GM12878 (cell line): Measurements from ENCODE around the gene LHFPL2. TPM values are rescaled to one million over a fixed set of nuclear protein-coding genes. Genes with fewer than 3 reads are reported as not detected.

Experiments used
- CBX3 ChIP-seq: fragments of 200-600 bp; sonication (generic); IDR thresholded peaks from 2 replicates; pipeline ENCODE4 v1.6.1; 2016; ENCODE audit warnings: low read depth, borderline replicate concordance
- FOXK2 ChIP-seq: fragments of 450-650 bp; IDR thresholded peaks from 2 replicates; pipeline ENCODE4 v1.6.1; 2017; ENCODE audit warnings: mild to moderate bottlenecking, moderate library complexity
- FOXM1 ChIP-seq: IDR thresholded peaks from 2 replicates; pipeline ENCODE4 v1.6.1; 2012; ENCODE audit warnings: low read depth, mild to moderate bottlenecking, inconsistent platforms, low read length, moderate library complexity
- HDAC6 ChIP-seq: fragments of 200-600 bp; sonication (generic); IDR thresholded peaks from one replicate; pipeline ENCODE4 v1.8.0; 2017; ENCODE audit warnings: antibody characterized with exemption; ENCODE audit not compliant: unreplicated experiment
- IKZF1 ChIP-seq: fragments of 450-650 bp; conservative IDR thresholded peaks from 2 replicates; pipeline ENCODE4 v1.6.1; 2017; ENCODE audit warnings: antibody characterized with exemption, mild to moderate bottlenecking
- KLF5 ChIP-seq: fragments of 450-650 bp; IDR thresholded peaks from 2 replicates; pipeline ENCODE4 v1.6.1; 2014; ENCODE audit warnings: mild to moderate bottlenecking; ENCODE audit not compliant: partially characterized antibody
- POU2F2 ChIP-seq: IDR thresholded peaks from 3 replicates; pipeline ENCODE4 v1.6.1; 2011; ENCODE audit warnings: low read depth, mild to moderate bottlenecking, low read length, borderline replicate concordance
- SIX5 ChIP-seq: IDR thresholded peaks from 2 replicates; pipeline ENCODE4 v1.6.1; 2011; ENCODE audit warnings: mild to moderate bottlenecking, low read depth, low read length, moderate library complexity; ENCODE audit not compliant: severe bottlenecking
- SPI1 ChIP-seq: IDR thresholded peaks from 2 replicates; pipeline ENCODE4 v1.6.1; 2011; ENCODE audit warnings: low read depth, mild to moderate bottlenecking, low read length, moderate library complexity, borderline replicate concordance; ENCODE audit not compliant: insufficient read depth
- STAT1 ChIP-seq: fragments of 450-650 bp; conservative IDR thresholded peaks from 2 replicates; pipeline ENCODE4 v1.6.1; 2014; ENCODE audit warnings: antibody characterized with exemption, mild to moderate bottlenecking
- TARDBP ChIP-seq: IDR thresholded peaks from 2 replicates; pipeline ENCODE4 v1.6.1; 2016; ENCODE audit warnings: borderline replicate concordance
- TCF3 ChIP-seq: IDR thresholded peaks from 2 replicates; pipeline ENCODE4 v1.6.1; 2012; ENCODE audit warnings: low read depth, mild to moderate bottlenecking, low read length, borderline replicate concordance; ENCODE audit not compliant: insufficient read depth
- ZBED1 ChIP-seq: IDR thresholded peaks from 2 replicates; pipeline ENCODE4 v1.6.1; 2016; ENCODE audit warnings: borderline replicate concordance
- polyA plus RNA-seq, 11 experiments: library from polyadenylated mRNA; depleted of rRNA in 4 of 11; unstranded in 6 of 11; stranded (reverse) in 5 of 11; fragments of >200 nt; fragmentation: Nextera tagmentation in 4 of 11; fragmentation: Illumina TruSeq in 1 of 11; extraction: Ambion mirVana in 4 of 11; extraction: Trizol in 1 of 11; gene quantifications; 1 replicate in 1 of 11; 2 replicates in 10 of 11; pipeline versions ENCODE4 v1.2.1 to v1.2.3, GENCODE V29; 2011 to 2016; ENCODE audit warnings: inconsistent platforms in 2 of 11, missing spikeins in 2 of 11, low read depth in 1 of 11
- total RNA-seq, 4 experiments: library from RNA; depleted of rRNA in 3 of 4; stranded (reverse); fragments of >200 nt in 3 of 4; fragmentation: Illumina TruSeq in 1 of 4; extraction: Trizol in 1 of 4; gene quantifications; 2 replicates each; pipeline versions ENCODE4 v1.2.1 to v1.2.3, GENCODE V29; 2013 to 2021
- TF ChIP-seq, protein P1 (sequence below): fragments of 450-650 bp; IDR thresholded peaks from 2 replicates; pipeline ENCODE4 v1.6.1; 2017; ENCODE audit warnings: mild to moderate bottlenecking
- TF ChIP-seq, protein P2 (sequence below): IDR thresholded peaks from 2 replicates; pipeline ENCODE4 v1.6.1; 2012; ENCODE audit warnings: low read depth, low read length, improper control_type of control experiment
- TF ChIP-seq, protein P3 (sequence below): fragments of 450-650 bp; IDR thresholded peaks from 2 replicates; pipeline ENCODE4 v1.6.1; 2016; ENCODE audit warnings: mild to moderate bottlenecking
- TF ChIP-seq, protein P4 (sequence below): IDR thresholded peaks from 2 replicates; pipeline ENCODE4 v1.6.1; 2011; ENCODE audit warnings: mild to moderate bottlenecking, low read depth, low read length, moderate library complexity; ENCODE audit not compliant: insufficient replicate concordance
- TF ChIP-seq, protein P5 (sequence below): fragments of 450-650 bp; IDR thresholded peaks from 2 replicates; pipeline ENCODE4 v1.6.1; 2018; ENCODE audit warnings: borderline replicate concordance, mild to moderate bottlenecking; ENCODE audit not compliant: partially characterized antibody

LHFPL2 gene
- total and polyA plus RNA-seq, 10 of the 15 experiments (the other 5 are each of a cell fraction or from before 2014, with no cell fraction given), result 4.1 to 21.8 (median 12.5) TPM

DNA sequence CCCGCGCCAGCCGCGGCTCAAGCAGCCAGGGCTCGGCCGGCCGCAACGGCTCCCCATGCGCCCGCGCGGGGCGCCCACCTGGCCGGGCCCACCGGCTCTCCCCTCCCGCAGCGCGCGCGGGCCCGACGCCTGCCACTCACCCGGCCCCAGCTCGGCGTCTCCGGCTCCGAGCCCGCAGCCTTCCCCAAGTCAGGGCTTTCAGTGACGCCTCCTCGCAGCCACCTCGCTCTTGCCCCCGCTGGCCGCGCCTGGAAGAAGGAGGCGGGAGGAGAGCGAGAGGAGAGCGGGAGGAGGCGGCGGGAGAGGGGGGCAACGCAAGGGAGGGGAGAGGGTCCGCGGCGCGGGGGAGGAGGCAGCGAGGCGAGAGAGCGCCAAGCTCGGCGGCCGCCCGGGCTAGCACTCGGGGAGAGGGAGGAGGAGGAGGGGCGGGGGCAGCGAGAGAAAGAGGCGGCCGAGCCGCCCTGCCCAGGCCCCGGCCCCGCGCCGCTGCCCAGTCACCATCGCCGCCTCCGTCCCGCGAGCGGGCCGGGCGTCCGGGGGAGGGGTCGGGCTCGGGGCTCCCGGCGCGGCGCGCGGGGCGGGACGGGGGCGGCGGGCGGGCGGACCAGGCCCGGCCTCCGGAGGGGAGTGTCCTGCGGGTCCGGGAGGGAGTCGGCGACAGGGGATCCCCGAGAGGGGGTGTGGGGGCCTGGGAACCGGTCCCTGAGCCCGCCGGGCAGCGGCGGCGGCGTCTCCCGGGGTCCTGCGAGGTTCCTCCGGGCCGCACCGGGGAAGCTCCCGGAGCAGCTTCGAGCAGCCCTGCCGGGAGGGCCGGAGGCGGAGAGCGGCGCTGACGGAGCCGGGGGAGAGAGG is at the start of gene LHFPL2 (continued):
- TF ChIP-seq, protein P1, sequence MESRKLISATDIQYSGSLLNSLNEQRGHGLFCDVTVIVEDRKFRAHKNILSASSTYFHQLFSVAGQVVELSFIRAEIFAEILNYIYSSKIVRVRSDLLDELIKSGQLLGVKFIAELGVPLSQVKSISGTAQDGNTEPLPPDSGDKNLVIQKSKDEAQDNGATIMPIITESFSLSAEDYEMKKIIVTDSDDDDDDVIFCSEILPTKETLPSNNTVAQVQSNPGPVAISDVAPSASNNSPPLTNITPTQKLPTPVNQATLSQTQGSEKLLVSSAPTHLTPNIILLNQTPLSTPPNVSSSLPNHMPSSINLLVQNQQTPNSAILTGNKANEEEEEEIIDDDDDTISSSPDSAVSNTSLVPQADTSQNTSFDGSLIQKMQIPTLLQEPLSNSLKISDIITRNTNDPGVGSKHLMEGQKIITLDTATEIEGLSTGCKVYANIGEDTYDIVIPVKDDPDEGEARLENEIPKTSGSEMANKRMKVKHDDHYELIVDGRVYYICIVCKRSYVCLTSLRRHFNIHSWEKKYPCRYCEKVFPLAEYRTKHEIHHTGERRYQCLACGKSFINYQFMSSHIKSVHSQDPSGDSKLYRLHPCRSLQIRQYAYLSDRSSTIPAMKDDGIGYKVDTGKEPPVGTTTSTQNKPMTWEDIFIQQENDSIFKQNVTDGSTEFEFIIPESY, result no peak
- TF ChIP-seq KLF5 (no peak), SPI1 (no peak), TARDBP (no peak), FOXM1 (no peak), ZBED1 (peak; percentile 84; the same call in 1 of the 2 replicates), SIX5 (no peak), CBX3 (no peak), HDAC6 (no peak), TCF3 (no peak), POU2F2 (no peak), STAT1 (no peak), IKZF1 (peak; percentile 81), FOXK2 (no peak)
- TF ChIP-seq, protein P2, sequence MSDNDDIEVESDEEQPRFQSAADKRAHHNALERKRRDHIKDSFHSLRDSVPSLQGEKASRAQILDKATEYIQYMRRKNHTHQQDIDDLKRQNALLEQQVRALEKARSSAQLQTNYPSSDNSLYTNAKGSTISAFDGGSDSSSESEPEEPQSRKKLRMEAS, result no peak
- TF ChIP-seq, protein P3, sequence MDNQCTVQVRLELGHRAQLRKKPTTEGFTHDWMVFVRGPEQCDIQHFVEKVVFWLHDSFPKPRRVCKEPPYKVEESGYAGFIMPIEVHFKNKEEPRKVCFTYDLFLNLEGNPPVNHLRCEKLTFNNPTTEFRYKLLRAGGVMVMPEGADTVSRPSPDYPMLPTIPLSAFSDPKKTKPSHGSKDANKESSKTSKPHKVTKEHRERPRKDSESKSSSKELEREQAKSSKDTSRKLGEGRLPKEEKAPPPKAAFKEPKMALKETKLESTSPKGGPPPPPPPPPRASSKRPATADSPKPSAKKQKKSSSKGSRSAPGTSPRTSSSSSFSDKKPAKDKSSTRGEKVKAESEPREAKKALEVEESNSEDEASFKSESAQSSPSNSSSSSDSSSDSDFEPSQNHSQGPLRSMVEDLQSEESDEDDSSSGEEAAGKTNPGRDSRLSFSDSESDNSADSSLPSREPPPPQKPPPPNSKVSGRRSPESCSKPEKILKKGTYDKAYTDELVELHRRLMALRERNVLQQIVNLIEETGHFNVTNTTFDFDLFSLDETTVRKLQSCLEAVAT, result no peak
- TF ChIP-seq, protein P4, sequence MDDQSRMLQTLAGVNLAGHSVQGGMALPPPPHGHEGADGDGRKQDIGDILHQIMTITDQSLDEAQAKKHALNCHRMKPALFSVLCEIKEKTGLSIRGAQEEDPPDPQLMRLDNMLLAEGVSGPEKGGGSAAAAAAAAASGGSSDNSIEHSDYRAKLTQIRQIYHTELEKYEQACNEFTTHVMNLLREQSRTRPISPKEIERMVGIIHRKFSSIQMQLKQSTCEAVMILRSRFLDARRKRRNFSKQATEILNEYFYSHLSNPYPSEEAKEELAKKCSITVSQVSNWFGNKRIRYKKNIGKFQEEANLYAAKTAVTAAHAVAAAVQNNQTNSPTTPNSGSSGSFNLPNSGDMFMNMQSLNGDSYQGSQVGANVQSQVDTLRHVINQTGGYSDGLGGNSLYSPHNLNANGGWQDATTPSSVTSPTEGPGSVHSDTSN, result peak; percentile 50
- TF ChIP-seq, protein P5, sequence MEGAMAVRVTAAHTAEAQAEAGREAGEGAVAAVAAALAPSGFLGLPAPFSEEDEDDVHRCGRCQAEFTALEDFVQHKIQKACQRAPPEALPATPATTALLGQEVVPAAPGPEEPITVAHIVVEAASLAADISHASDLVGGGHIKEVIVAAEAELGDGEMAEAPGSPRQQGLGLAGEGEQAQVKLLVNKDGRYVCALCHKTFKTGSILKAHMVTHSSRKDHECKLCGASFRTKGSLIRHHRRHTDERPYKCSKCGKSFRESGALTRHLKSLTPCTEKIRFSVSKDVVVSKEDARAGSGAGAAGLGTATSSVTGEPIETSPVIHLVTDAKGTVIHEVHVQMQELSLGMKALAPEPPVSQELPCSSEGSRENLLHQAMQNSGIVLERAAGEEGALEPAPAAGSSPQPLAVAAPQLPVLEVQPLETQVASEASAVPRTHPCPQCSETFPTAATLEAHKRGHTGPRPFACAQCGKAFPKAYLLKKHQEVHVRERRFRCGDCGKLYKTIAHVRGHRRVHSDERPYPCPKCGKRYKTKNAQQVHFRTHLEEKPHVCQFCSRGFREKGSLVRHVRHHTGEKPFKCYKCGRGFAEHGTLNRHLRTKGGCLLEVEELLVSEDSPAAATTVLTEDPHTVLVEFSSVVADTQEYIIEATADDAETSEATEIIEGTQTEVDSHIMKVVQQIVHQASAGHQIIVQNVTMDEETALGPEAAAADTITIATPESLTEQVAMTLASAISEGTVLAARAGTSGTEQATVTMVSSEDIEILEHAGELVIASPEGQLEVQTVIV, result no peak
